Body of pancreas (tissue), 4 donors: ENCODE data around the gene OGFOD2.

ENCODE experiments used
- POLR2A ChIP-seq, 3 donors: fragments of 450-650 bp; IDR thresholded peaks; one replicate each; pipeline ENCODE4 v1.6.1; 2016; ENCODE audit warnings: antibody characterized with exemption in 3 of 3, mild to moderate bottlenecking in 2 of 3
- TF ChIP-seq, protein P1 (sequence below), 7 experiments: fragments of 450-650 bp in 4 of 7; fragments of 200-600 bp in 3 of 7; sonication (generic) in 3 of 7; IDR thresholded peaks; one replicate each; pipeline ENCODE4 v1.5.1; 2016 to 2019; ENCODE audit warnings: antibody characterized with exemption in 7 of 7

DNA sequence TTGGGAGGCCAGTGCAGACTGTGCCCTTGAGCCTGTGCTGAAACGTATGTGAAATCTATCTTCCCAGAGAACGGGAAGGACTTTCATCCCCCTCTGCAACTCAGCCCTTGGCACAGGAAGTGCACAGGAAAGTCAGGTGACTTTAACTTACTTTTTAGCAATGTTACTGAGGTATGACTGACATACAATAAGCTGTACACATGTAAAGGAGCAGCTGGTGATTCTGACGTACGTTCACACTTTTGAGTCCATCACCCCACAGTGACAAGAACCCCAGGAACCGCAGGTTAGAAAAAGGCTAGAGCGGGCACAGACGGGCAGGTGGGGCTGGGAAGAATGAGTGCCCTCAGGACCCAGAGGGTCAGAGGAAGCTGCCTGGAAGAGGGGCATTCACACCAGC lies 53.4 kb downstream of the OGFOD2 start:
- TF ChIP-seq POLR2A (IDR thresholded peaks at IDR 0.05), result no peak
- TF ChIP-seq, protein P1, sequence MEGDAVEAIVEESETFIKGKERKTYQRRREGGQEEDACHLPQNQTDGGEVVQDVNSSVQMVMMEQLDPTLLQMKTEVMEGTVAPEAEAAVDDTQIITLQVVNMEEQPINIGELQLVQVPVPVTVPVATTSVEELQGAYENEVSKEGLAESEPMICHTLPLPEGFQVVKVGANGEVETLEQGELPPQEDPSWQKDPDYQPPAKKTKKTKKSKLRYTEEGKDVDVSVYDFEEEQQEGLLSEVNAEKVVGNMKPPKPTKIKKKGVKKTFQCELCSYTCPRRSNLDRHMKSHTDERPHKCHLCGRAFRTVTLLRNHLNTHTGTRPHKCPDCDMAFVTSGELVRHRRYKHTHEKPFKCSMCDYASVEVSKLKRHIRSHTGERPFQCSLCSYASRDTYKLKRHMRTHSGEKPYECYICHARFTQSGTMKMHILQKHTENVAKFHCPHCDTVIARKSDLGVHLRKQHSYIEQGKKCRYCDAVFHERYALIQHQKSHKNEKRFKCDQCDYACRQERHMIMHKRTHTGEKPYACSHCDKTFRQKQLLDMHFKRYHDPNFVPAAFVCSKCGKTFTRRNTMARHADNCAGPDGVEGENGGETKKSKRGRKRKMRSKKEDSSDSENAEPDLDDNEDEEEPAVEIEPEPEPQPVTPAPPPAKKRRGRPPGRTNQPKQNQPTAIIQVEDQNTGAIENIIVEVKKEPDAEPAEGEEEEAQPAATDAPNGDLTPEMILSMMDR (IDR thresholded peaks at IDR 0.05), result no peak
